ENCODE data around the gene COL6A2.

DNA sequence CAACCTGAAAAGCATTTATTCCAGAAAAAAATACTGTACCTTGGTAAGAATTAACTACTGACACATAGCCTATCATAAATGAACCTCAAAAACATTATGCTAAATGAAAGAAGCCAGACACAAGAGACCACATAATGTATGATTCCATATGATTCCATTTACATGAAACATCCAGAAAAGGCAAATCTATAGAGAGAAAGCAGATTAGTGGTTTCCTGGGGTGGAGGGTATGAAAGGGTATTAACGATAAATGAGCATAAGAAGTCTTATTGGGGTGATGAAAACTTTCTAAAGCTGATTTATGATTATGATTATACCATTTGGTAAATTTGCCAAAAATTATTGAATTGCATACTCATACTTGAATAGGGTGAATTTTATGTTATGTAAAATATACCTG, 10.3 kb upstream of the COL6A2 start:
- TF ChIP-seq, protein P1, sequence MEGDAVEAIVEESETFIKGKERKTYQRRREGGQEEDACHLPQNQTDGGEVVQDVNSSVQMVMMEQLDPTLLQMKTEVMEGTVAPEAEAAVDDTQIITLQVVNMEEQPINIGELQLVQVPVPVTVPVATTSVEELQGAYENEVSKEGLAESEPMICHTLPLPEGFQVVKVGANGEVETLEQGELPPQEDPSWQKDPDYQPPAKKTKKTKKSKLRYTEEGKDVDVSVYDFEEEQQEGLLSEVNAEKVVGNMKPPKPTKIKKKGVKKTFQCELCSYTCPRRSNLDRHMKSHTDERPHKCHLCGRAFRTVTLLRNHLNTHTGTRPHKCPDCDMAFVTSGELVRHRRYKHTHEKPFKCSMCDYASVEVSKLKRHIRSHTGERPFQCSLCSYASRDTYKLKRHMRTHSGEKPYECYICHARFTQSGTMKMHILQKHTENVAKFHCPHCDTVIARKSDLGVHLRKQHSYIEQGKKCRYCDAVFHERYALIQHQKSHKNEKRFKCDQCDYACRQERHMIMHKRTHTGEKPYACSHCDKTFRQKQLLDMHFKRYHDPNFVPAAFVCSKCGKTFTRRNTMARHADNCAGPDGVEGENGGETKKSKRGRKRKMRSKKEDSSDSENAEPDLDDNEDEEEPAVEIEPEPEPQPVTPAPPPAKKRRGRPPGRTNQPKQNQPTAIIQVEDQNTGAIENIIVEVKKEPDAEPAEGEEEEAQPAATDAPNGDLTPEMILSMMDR (IDR thresholded peaks at IDR 0.05), result no peak
- no peak for TF ChIP-seq EZH2 (IDR thresholded peaks at IDR 0.05; ENCODE audit: borderline replicate concordance, insufficient read depth, low read depth, low read length, poor library complexity, severe bottlenecking)

All from B cell (primary cell).